HTR-8/SVneo (cell line): ENCODE measurements around the gene PDZK1IP1.
"Not testable (repeated sequence)": the region's sequence is repeated elsewhere in the genome, so short reads cannot be mapped to it uniquely, and the experiment has no call there.

Experiments used
- DNase-seq: peaks from one replicate; pipeline ENCODE4 v3.0.0; 2011; ENCODE audit warnings: low spot score, mixed read lengths; ENCODE audit not compliant: insufficient read length
- FAIRE-seq: peaks from 2 replicates; lab custom pipeline; 2011; peaks lifted over from hg19 to GRCh38; lab: Jason Lieb, UNC

The PDZK1IP1 gene

GRCh38 chr1:47183308-47184089 lies 6.3 kb downstream of the PDZK1IP1 start:
- DNase-seq = no peak
- no peak for FAIRE-seq

- DNase-seq = no peak
- no peak for FAIRE-seq
Measured at GRCh38 chr1:47182676-47183235, 7.1 kb downstream of the PDZK1IP1 start.

- DNase-seq (no peak), FAIRE-seq (no peak)
Measured at GRCh38 chr1:47181955-47182675, 7.7 kb downstream of the PDZK1IP1 start.

GRCh38 chr1:47181095-47181954 lies 8.5 kb downstream of the PDZK1IP1 start:
- FAIRE-seq (no peak), DNase-seq (no peak)

GRCh38 chr1:47180603-47181094 lies 9.2 kb downstream of the PDZK1IP1 start:
- FAIRE-seq (no peak), DNase-seq (no peak)

GRCh38 chr1:47179988-47180563 lies 9.8 kb downstream of the PDZK1IP1 start:
- DNase-seq (no peak), FAIRE-seq (no peak)

- peak; percentile 89 for DNase-seq
- peak; percentile 63 for FAIRE-seq
Measured at GRCh38 chr1:47179017-47179987, 10.5 kb downstream of the PDZK1IP1 start.

GRCh38 chr1:47178654-47179016 lies 11.2 kb downstream of the PDZK1IP1 start:
- DNase-seq = no peak
- FAIRE-seq = no peak

- DNase-seq (no peak), FAIRE-seq (no peak)
Measured at GRCh38 chr1:47178020-47178419, 11.8 kb downstream of the PDZK1IP1 start.

GRCh38 chr1:47175227-47175934 lies 14.5 kb downstream of the PDZK1IP1 start:
- peak; percentile 72 for DNase-seq
- peak; percentile 83 for FAIRE-seq

GRCh38 chr1:47174656-47175020 lies 15.2 kb downstream of the PDZK1IP1 start:
- DNase-seq (no peak), FAIRE-seq (no peak)

GRCh38 chr1:47172782-47173181 lies 17.1 kb downstream of the PDZK1IP1 start:
- DNase-seq = no peak
- FAIRE-seq = no peak

- no peak for DNase-seq
- FAIRE-seq = no peak
Measured at GRCh38 chr1:47164552-47164951, 25.3 kb downstream of the PDZK1IP1 start.

- no peak for FAIRE-seq
- DNase-seq = no peak
Measured at GRCh38 chr1:47161298-47162040, 28.4 kb downstream of the PDZK1IP1 start.

- no peak for FAIRE-seq
- no peak for DNase-seq
Measured at GRCh38 chr1:47160716-47161115, 29.1 kb downstream of the PDZK1IP1 start.

GRCh38 chr1:47157957-47158356 lies 31.9 kb downstream of the PDZK1IP1 start:
- not testable (repeated sequence) for DNase-seq, FAIRE-seq

GRCh38 chr1:47156457-47156856 lies 33.4 kb downstream of the PDZK1IP1 start:
- not testable (repeated sequence) for FAIRE-seq, DNase-seq
